ENCODE results near the gene GLRB. TPM values are rescaled to one million over a fixed set of nuclear protein-coding genes. Genes with fewer than 3 reads are reported as not detected.

The GLRB gene
- total and polyA plus RNA-seq, 10 of the 15 experiments (the other 5 are each of a cell fraction or from before 2014, with no cell fraction given): 0.04 TPM; not detected in 9

- TF ChIP-seq ZNF384 (IDR thresholded peaks at IDR 0.05; ENCODE audit: borderline replicate concordance, low read depth, low read length) (no peak), ZBTB11 (CRISPR knock-in tag; IDR thresholded peaks at IDR 0.05) (no peak), NFXL1 (IDR thresholded peaks at IDR 0.05; ENCODE audit: borderline replicate concordance) (no peak), ZNF24 (IDR thresholded peaks at IDR 0.05) (0 out of 2 replicates have a peak, but pooled peaks have one; percentile 74), IRF4 (IDR thresholded peaks at IDR 0.05; ENCODE audit: low read depth, low read length) (no peak), RB1 (IDR thresholded peaks at IDR 0.05; ENCODE audit: borderline replicate concordance) (no peak)
These were observed 141.8 kb downstream of the GLRB start (continued) for GRCh38 chr4:157217708-157218107.

GRCh38 chr4:157219711-157220370, 143.9 kb downstream of the GLRB start:
- FAIRE-seq (no peak), ATAC-seq (no peak), DNase-seq (ENCODE audit: low read depth, low spot score) (no peak)
- POLR2A ChIA-PET: no interaction called here
- intact Hi-C loops (cut with micrococcal nuclease; ENCODE audit: unreplicated experiment) (no loop called here), in situ Hi-C loops (cut with MboI) (loop anchor here (10.0 kb wide), 1 partner anchor 755 kb away; no protein-coding TSS in a partner anchor)
- no peaks in the 10 kb centered on the region for H4K20me1 ChIP-seq (ENCODE audit: control insufficient read depth, insufficient read depth)
- BruUV-seq (replicated peaks): no TSS peak
- no peaks in the 10 kb centered on the region for H3K36me3 ChIP-seq (ENCODE audit: control insufficient read depth in 2 of 2, insufficient read depth in 2 of 2, low read length in 1 of 2)
- no peaks in the 10 kb centered on the region for H3K79me2 ChIP-seq (ENCODE audit: control insufficient read depth, insufficient read depth, low read length)
- H3K27me3 ChIP-seq (replicated peaks in 1 of 2; ENCODE audit: control insufficient read depth in 2 of 2, insufficient read depth in 2 of 2, low read length in 1 of 2): peaks cover 3 to 5% of the 10 kb centered on the region in 2 experiments; a peak in 3 of 4 replicates
- H3K4me2 ChIP-seq (ENCODE audit: control insufficient read depth, insufficient read depth): no peak overlapping the region
- H3K9ac ChIP-seq (ENCODE audit: control insufficient read depth, insufficient read depth, low read length): no peak overlapping the region
- no peak overlapping the region for H3K27ac ChIP-seq (ENCODE audit: control insufficient read depth, insufficient read depth)
- H3K4me1 ChIP-seq (ENCODE audit: control insufficient read depth, insufficient read depth, low read length): no peaks in the 10 kb centered on the region
- WGBS (ENCODE audit: insufficient coverage, insufficient replicate concordance, low lambda C conversion rate, missing lambda C conversion rate): 69% methylated on average over 16 of the region's 16 CpGs
- RAD21 ChIA-PET (ENCODE audit: unreplicated experiment): interaction anchor here (2.0 kb wide), 1 partner anchor 759 kb away, joined by 8 read pairs; no protein-coding TSS in a partner anchor
- SMC1A ChIA-PET (ENCODE audit: uncharacterized antibody, unreplicated experiment): interaction anchor here (0.7 to 3.9 kb wide), 4 partner anchors 18 to 761 kb away, joined by 3 to 16 read pairs (median 3); no protein-coding TSS in a partner anchor
- no peak overlapping the region for H3K4me3 ChIP-seq
- no peaks in the 10 kb centered on the region; the same call in 2 of the 3 replicates for H3K9me3 ChIP-seq (replicated peaks; ENCODE audit: control insufficient read depth, insufficient read depth, low read length)
- H2AFZ ChIP-seq (ENCODE audit: control insufficient read depth, low read depth, low read length): no peak overlapping the region
- CTCF ChIA-PET: interaction anchor here (0.7 to 4.6 kb wide), 3 partner anchors 71 to 1410 kb away, joined by 3 to 26 read pairs (median 3); no protein-coding TSS in a partner anchor
- TF ChIP-seq ZZZ3 (IDR thresholded peaks at IDR 0.05; ENCODE audit: control insufficient read depth, insufficient read length, low read depth) (no peak), GATAD2B (conservative IDR thresholded peaks at IDR 0.05; ENCODE audit: low read depth) (no peak), NRF1 (conservative IDR thresholded peaks at IDR 0.05; ENCODE audit: low read depth, low read length) (no peak), MTA3 (IDR thresholded peaks at IDR 0.05; ENCODE audit: borderline replicate concordance, low read length) (no peak), ZNF622 (IDR thresholded peaks at IDR 0.05) (no peak), BACH1 (IDR thresholded peaks at IDR 0.05; ENCODE audit: borderline replicate concordance) (no peak), BCLAF1 (IDR thresholded peaks at IDR 0.05) (no peak), ATF2 (IDR thresholded peaks at IDR 0.05; ENCODE audit: low read length) (no peak), CEBPB (IDR thresholded peaks at IDR 0.05; ENCODE audit: borderline replicate concordance in 1 of 2, low read depth in 2 of 2, low read length in 2 of 2) (no peak)

Data from GM12878 (cell line).